NCI-H446 treated with DMSO at 0.1 percent for 48 hours (cell line): ENCODE measurements around the gene TAF11.
"Not testable (repeated sequence)": the region's sequence is repeated elsewhere in the genome, so short reads cannot be mapped to it uniquely, and the experiment has no call there.

Experiments used
- DNase-seq: peaks from one replicate; lab custom pipeline; 2025; lab: John Stamatoyannopoulos, UW

The TAF11 gene

DNA sequence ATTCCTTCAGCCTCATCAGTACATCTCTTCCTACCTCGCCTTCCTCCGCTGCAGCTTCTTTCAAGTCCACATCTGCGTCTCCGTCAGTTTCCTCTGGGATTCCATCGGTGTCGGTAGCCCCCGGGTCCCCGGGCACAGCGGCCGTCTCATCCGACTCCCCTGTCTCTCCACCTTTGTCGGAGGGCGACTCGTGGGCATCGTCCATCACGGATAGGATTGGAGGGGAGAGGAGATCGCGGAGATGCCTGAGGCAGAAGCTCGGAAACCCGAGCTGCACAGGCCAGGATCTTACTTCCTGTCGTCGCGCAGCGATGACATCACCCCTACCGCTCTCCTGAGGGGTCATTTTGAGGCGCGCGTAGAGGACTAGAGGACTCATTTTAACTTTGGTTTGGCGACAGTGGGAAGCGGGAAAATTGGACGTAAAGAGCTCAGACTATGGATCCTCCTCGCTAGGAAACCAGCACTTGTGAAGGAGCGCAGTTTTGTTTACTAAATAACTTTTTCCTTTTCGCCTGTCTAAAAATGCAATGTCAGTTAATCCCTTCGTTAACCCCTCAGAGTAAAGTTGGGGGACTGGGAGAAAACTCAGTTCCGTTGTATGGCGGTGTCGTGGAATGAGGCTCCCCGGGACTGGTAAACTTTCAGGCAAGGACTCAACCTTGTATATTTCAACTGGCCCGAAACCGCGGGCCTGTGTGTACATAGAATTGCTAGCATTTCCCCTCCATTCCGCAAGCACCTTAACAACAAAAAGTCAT, at the start of gene TAF11:
Gene TAF11 (minus strand): TSS at position 290 of the 761 bp plus-strand sequence. CDS start 85 bp downstream, at position 205.
- DNase-seq, result peak; percentile 88

GRCh38 chr6:34934516-34934915, 46.7 kb upstream of the TAF11 start:
- peak; percentile 10 for DNase-seq

DNA sequence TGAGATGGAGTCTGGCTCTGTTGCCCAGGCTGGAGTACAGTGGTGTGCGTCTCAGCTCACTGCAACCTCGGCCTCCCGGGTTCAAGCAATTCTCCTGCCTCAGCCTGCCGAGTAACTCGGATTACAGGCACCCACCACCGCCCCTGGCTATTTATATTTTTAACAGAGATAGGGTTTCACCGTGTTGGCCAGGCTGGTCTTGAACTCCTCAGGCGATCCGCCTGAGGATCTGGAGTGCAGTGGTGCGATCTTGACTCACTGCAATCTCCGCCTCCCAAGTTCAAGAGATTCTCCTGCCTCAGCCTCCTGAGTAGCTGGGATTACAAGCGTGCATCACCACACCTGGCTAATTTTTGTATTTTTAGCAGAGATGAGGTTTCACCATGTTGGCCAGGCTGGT, 44.4 kb upstream of the TAF11 start:
- not testable (repeated sequence) for DNase-seq

GRCh38 chr6:34930221-34930620, 42.4 kb upstream of the TAF11 start:
- DNase-seq, result no peak

GRCh38 chr6:34929241-34929978, 41.6 kb upstream of the TAF11 start:
- DNase-seq, result no peak

- no peak for DNase-seq
Observed at GRCh38 chr6:34928695-34929094, 40.9 kb upstream of the TAF11 start.

- DNase-seq, result no peak
Observed at GRCh38 chr6:34928220-34928619, 40.4 kb upstream of the TAF11 start.

- DNase-seq, result no peak
Observed at GRCh38 chr6:34926655-34927054, 38.8 kb upstream of the TAF11 start.

GRCh38 chr6:34924831-34925625, 37.2 kb upstream of the TAF11 start:
- DNase-seq, result no peak

- no peak for DNase-seq
Observed at GRCh38 chr6:34922177-34922663, 34.4 kb upstream of the TAF11 start.

GRCh38 chr6:34920097-34920496, 32.3 kb upstream of the TAF11 start:
- DNase-seq, result no peak

GRCh38 chr6:34919651-34920050, 31.8 kb upstream of the TAF11 start:
- DNase-seq, result no peak

DNA sequence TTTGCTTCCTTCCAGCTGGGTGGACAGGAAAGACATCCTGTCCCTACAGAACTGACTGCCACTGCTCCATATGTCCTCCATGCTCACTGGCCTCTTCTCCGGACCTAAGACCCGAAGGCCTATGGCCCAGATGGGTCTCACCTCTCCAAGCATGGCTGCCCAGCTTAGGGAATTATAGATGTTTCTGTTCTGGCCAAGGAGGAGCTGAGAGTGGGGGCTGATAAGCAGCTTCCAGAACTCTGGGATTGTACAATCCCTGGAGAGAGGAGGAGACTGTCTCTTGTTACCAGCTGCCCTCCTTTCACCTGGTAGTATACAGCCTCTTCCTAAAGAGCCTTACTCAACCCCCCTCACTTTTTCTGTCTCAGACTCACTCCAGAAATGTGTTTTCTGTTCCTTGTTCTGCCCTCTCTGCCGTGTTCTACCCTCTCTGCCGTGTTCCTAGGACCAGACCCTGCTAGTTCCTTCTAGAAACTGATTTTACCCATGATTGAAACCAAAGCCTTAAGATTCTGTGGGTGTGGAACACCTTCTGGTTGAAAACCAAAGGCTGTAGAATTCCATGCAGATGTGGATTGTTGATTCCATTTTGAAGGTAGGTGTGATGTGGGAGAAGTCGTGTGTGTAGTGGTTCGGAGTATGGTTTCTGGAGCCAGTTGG, 29.9 kb upstream of the TAF11 start:
- no peak for DNase-seq

GRCh38 chr6:34916348-34916967, 28.6 kb upstream of the TAF11 start:
- DNase-seq, result no peak

DNA sequence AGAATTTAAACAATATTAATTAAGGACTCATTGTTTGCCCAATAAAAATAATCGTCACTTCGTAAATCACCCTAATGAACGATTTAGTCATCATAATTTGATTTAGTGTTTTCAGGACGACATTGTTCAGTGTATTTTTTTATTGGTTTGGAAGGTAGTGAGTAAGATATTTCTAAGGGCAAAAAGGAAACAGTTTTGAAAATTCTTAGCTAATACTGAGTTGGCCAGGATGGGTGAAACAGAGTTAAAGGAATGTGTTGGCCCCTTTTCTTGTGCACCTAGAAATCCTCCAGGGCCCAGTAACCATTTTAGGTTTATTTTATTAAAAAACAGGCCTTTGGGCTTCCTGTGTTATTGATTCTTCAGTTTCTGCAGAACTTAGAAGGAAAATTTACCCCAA, 26.5 kb upstream of the TAF11 start:
- no peak for DNase-seq

GRCh38 chr6:34912715-34913464, 25.0 kb upstream of the TAF11 start:
- DNase-seq, result no peak

DNA sequence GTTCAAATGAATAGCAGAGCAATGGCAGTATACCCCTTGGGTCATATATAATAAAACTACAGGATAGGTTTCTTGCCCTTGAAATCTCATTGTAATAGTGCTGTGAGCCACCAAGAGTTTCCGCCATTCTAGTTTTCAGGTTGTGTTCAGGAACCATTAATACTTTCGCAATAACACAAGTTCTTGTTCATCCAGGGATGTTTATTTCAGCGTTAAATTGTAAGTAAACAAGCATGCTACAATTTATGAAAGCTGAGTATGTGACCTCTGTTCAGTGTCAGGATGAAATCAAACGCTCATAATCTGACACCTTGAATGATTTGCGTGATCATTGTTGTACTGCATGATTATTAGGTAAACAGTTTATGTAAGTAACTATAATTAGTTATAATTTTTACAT, 24.0 kb upstream of the TAF11 start:
- no peak for DNase-seq

- DNase-seq, result no peak
Observed at GRCh38 chr6:34909320-34909883, 21.6 kb upstream of the TAF11 start.

DNA sequence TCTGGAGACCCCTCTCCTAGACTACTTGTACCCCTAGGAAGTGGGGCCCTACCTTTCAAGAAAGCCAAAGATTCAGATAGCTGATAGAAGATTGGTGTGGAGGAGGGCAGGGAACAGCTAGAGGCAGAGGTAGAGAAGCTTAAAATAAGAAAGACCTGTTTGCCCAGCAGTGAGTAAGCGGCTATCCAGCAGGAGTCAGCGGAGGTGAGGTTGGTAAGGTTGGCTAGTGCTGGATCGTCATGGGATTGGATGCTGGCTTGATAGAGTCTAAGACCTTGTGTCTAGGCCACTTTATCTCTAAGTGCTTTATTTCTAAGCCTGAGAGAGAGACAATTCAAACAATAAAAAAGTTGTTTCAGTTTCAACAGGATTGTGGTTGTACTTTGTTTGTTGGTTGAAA, 20.4 kb upstream of the TAF11 start:
- DNase-seq, result no peak

- no peak for DNase-seq
Observed at GRCh38 chr6:34906826-34907225, 19.0 kb upstream of the TAF11 start.
